ENCODE data around the gene CORO2B. TPM values are rescaled to one million over a fixed set of nuclear protein-coding genes. Genes with fewer than 3 reads are reported as not detected.
A peak's percentile ranks its signal among the peaks of the same experiment; 100 is the strongest.

CORO2B gene
- total RNA-seq, 6 experiments from 2014 or later = 9.3 to 11.0 (median 9.9) TPM

DNA sequence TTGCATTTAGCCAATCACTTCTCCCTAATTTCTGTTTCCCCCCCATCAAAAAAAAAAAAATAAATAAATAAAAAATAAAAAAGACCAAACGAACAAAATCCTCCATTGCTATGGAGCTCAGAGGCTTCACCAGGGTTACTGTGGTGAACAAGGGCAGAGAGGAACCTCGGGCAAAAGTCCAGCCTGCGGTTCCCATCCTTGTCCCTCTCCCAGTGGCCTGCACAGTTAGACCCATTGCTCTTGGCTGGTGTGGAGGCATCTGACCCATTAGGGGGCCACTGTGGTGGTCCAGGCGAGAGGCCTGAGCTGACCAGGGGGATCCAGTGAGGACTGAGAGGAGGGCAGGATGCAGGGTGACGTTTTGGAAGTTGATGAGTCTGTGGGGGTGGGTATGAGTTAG lies 18.8 kb downstream of the CORO2B start:
- Mint-ChIP-seq H3K27ac (peak overlapping the region; percentile 92; the same call in 1 of the 2 replicates), H3K4me1 (ENCODE audit: low read depth) (peaks cover 57% of the 10 kb centered on the region), H3K27me3 (ENCODE audit: insufficient read depth) (peaks cover 2% of the 10 kb centered on the region), H3K9me3 (no peaks in the 10 kb centered on the region), H3K36me3 (ENCODE audit: low read depth) (no peaks in the 10 kb centered on the region), H3K4me3 (no peak overlapping the region)
- no peak for DNase-seq
- TF ChIP-seq, protein P1, sequence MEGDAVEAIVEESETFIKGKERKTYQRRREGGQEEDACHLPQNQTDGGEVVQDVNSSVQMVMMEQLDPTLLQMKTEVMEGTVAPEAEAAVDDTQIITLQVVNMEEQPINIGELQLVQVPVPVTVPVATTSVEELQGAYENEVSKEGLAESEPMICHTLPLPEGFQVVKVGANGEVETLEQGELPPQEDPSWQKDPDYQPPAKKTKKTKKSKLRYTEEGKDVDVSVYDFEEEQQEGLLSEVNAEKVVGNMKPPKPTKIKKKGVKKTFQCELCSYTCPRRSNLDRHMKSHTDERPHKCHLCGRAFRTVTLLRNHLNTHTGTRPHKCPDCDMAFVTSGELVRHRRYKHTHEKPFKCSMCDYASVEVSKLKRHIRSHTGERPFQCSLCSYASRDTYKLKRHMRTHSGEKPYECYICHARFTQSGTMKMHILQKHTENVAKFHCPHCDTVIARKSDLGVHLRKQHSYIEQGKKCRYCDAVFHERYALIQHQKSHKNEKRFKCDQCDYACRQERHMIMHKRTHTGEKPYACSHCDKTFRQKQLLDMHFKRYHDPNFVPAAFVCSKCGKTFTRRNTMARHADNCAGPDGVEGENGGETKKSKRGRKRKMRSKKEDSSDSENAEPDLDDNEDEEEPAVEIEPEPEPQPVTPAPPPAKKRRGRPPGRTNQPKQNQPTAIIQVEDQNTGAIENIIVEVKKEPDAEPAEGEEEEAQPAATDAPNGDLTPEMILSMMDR (IDR thresholded peaks at IDR 0.05) = no peak

DNA sequence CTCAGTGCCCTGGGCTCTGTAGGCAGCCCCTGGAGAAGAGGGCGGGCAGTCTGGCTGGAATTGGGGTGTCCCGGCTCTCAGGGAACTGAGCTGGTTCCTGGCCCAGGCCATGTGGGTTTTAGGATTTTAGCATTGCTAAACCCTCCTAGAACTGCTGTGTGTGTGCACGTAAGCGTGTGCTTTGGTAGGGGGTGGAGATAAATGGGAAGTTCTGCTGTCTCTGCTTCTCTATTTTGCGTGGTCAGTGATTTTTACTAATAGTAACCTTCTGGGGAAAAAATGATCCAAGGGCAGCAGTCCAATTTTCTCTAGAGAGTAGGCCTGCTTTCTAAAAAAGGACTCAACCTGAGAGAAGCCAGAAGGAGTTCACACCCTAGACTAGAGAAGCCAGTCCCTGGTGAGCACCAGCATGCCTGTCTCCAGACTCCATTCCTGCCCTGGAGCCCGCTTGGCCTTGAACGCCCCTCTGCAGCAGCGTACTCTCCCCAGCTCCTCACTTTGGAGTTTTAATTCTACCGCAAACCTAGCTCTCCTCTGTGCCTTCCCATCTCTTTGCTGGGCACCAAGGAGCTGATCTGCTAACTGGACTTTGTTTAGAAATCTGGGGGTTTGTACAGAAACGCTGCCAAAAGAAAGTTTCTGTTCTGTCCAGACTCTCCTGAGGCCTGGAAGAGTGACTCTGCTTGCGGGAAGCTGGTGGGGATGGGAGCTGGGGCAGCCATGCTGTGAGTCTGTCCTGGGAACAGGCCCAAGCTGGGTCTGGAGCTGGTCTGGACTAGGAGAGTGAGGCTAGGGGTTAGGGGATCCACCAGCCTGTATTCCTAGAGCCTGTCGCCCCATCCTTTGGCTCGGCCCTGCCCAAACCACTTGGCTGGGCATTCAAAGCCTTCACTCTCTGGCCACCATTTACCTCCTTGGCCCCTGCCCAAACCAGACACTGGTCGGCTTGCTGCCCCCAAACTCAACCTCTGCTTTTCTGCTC lies 19.7 kb downstream of the CORO2B start:
- Mint-ChIP-seq H3K27me3 (ENCODE audit: insufficient read depth) (peaks cover 2% of the 10 kb centered on the region), H3K9me3 (no peaks in the 10 kb centered on the region), H3K36me3 (ENCODE audit: low read depth) (no peaks in the 10 kb centered on the region), H3K4me3 (no peak overlapping the region), H3K27ac (peak overlapping the region; percentile 92), H3K4me1 (ENCODE audit: low read depth) (peaks cover 51% of the 10 kb centered on the region)
- TF ChIP-seq, protein P1 (IDR thresholded peaks at IDR 0.05) = no peak
- DNase-seq = no peak

DNA sequence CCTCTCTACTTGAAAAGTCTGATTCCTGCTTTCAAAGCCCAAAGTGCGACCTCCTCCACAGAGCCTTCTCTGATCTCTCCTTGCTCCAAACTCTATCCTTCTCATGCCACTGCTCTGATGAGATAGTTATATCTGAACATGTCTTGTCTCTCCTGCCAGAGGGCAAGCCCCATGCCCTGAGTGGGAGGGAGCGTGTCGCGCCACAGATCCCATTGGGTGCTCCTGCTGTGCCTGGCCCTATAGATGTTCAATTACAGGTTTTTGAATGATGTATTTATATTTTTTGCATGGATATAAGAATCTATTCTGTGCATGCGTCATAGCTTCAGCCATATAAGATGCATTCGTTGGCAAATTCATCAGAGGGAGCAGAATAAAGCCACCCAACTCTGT lies 20.4 kb downstream of the CORO2B start:
- TF ChIP-seq, protein P1 (IDR thresholded peaks at IDR 0.05) = no peak
- H3K27me3 Mint-ChIP-seq (ENCODE audit: insufficient read depth) = peaks cover 2% of the 10 kb centered on the region
- no peaks in the 10 kb centered on the region for H3K9me3 Mint-ChIP-seq
- peaks cover 46% of the 10 kb centered on the region for H3K4me1 Mint-ChIP-seq (ENCODE audit: low read depth)
- H3K4me3 Mint-ChIP-seq = no peak overlapping the region
- H3K36me3 Mint-ChIP-seq (ENCODE audit: low read depth) = no peaks in the 10 kb centered on the region
- H3K27ac Mint-ChIP-seq = peak overlapping the region; percentile 92
- DNase-seq = no peak

DNA sequence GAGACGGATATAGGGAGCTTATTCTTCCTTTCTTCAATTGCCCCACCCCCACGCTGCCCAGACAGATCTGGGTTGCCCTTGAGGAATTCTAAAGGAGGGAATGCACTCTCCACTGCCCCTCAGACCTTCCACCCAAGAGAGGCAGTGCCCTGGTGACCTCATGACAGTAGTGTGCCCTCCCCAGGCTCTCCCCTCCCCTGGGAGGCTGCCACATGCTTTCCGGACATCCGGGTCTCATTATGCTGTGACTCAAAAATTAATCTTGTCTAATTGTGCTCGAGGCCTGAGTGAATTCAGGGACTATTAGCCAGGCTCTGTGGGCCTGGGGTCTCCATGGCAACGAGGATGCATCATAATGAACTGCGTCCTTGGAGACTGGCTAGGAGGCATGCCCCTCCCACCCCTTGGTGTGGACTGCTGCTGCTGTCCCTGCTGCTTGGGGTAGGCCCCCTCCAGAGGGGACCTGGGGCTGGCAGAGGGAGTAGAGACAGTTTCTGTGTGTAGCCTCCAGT lies 20.8 kb downstream of the CORO2B start:
- Mint-ChIP-seq H3K9me3 (no peaks in the 10 kb centered on the region), H3K4me3 (no peak overlapping the region), H3K27me3 (ENCODE audit: insufficient read depth) (peaks cover 2% of the 10 kb centered on the region), H3K36me3 (ENCODE audit: low read depth) (no peaks in the 10 kb centered on the region), H3K4me1 (ENCODE audit: low read depth) (peaks cover 46% of the 10 kb centered on the region), H3K27ac (peak overlapping the region; percentile 92)
- peak; percentile 91 for DNase-seq
- TF ChIP-seq, protein P1 (IDR thresholded peaks at IDR 0.05) = no peak

DNA sequence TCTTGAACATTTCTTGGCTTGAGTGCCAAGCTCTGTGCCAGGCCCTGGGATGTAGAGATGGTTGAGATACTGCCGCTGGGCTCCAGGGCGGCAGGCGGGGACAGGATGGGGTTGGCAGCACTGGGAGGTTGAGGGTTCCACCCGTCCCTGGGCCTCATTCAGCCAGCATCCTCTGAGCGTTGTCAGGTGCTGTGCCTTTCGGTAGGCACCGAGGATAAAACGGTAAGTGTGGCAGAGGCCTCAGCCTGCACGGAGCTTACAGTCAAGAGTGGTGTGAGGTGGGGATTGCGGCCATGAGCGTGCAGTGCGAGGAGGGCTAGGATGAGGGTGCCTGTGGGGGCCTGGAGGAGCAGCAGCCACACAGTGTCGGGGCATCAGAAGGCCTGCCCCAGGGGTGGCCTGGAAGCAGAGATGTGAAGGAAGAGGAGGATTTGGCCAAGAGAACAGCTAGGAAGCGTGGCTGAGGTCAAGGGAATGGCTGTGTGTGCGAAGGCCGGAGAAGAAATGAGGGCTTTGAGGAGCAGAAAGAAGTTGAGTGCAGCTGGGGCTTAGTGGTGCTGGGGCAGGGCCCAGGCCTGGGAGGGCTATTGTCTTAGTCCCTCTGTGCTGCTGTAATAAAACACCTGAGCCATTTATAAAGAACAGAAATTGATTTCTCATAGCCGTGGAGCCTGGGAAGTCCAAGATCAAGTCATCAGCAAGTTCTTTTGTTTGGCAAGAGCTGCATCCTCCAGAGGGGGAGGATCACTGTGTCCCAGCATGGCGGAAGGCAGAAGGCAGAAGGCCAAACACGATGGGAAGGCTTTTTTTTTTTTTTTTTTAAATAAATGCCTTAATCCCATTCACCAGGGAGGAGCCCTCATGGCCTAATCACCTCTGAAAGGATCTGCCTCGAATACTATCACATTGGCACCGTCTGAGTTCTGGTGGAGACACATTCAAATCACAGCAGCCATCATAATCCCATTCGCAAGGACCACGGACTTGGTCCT lies 22.7 kb downstream of the CORO2B start:
- peaks cover 3% of the 10 kb centered on the region for H3K36me3 Mint-ChIP-seq (ENCODE audit: low read depth)

More for the DNA sequence above, 22.7 kb downstream of the CORO2B start:
- DNase-seq = no peak
- Mint-ChIP-seq H3K27ac (no peak overlapping the region), H3K9me3 (no peaks in the 10 kb centered on the region; the same call in 1 of the 2 replicates), H3K4me3 (no peak overlapping the region), H3K27me3 (ENCODE audit: insufficient read depth) (peaks cover 2% of the 10 kb centered on the region), H3K4me1 (ENCODE audit: low read depth) (peaks cover 61% of the 10 kb centered on the region)
- TF ChIP-seq, protein P1 (IDR thresholded peaks at IDR 0.05) = no peak
